H7 (cell line): Measurements from ENCODE around the gene LRPAP1. TPM values are rescaled to one million over a fixed set of nuclear protein-coding genes. Genes with fewer than 3 reads are reported as not detected.

Source experiments
- DNase-seq: peaks from one replicate; pipeline ENCODE4 v3.0.0; 2012
- H3K27me3 ChIP-seq: 2 replicates; pipeline ENCODE4 v1.6.0; 2011; ENCODE audit warnings: mild to moderate bottlenecking, low read length; ENCODE audit not compliant: control insufficient read depth, insufficient read depth
- H3K36me3 ChIP-seq: replicated peaks from 2 replicates; pipeline ENCODE4 v1.5.1; 2011; ENCODE audit warnings: low read length; ENCODE audit not compliant: control insufficient read depth, insufficient read depth
- H3K4me3 ChIP-seq: 2 replicates; pipeline ENCODE4 v1.5.1; 2011; ENCODE audit warnings: low read depth, mild to moderate bottlenecking, control low read depth, low read length, moderate library complexity; ENCODE audit not compliant: insufficient read depth
- total RNA-seq: library from RNA; depleted of rRNA; stranded (reverse); fragments of >200 nt; shearing (Covaris generic); gene quantifications from 2 replicates; pipeline ENCODE4 v1.2.3, GENCODE V29; 2014

Gene LRPAP1
- total RNA-seq, 1 experiment from 2014 or later: 101 TPM

GRCh38 chr4:3487861-3488260 is 44.4 kb downstream of the LRPAP1 start:
- Histone ChIP-seq H3K27me3 (peaks cover 29% of the 10 kb centered on the region), H3K4me3 (no peak overlapping the region), H3K36me3 (no peaks in the 10 kb centered on the region)
- no peak for DNase-seq

GRCh38 chr4:3486541-3487540 is 45.4 kb downstream of the LRPAP1 start:
- no peak overlapping the region for H3K4me3 ChIP-seq
- H3K36me3 ChIP-seq: no peaks in the 10 kb centered on the region
- peaks cover 23% of the 10 kb centered on the region for H3K27me3 ChIP-seq
- peak; percentile 89 for DNase-seq

- Histone ChIP-seq H3K36me3 (no peaks in the 10 kb centered on the region), H3K27me3 (peaks cover 16% of the 10 kb centered on the region), H3K4me3 (no peak overlapping the region)
- DNase-seq: no peak
These were observed 46.2 kb downstream of the LRPAP1 start for GRCh38 chr4:3485886-3486540.

GRCh38 chr4:3485011-3485791 is 47.0 kb downstream of the LRPAP1 start:
- DNase-seq: no peak
- Histone ChIP-seq H3K4me3 (no peak overlapping the region), H3K36me3 (no peaks in the 10 kb centered on the region), H3K27me3 (peaks cover 14% of the 10 kb centered on the region)

- H3K4me3 ChIP-seq: no peak overlapping the region
- no peaks in the 10 kb centered on the region for H3K36me3 ChIP-seq
- no peak for DNase-seq
- H3K27me3 ChIP-seq: peaks cover 11% of the 10 kb centered on the region
These were observed 47.9 kb downstream of the LRPAP1 start for GRCh38 chr4:3484057-3484973.

- H3K27me3 ChIP-seq: peaks cover 10% of the 10 kb centered on the region
- no peaks in the 10 kb centered on the region for H3K36me3 ChIP-seq
- no peak for DNase-seq
These were observed 48.7 kb downstream of the LRPAP1 start for GRCh38 chr4:3483471-3483921.

GRCh38 chr4:3482707-3483106 is 49.5 kb downstream of the LRPAP1 start:
- no peak for DNase-seq
- no peak overlapping the region for H3K4me3 ChIP-seq
- H3K36me3 ChIP-seq: no peaks in the 10 kb centered on the region
- H3K27me3 ChIP-seq: peaks cover 4% of the 10 kb centered on the region

More at GRCh38 chr4:3483471-3483921, 48.7 kb downstream of the LRPAP1 start:
- H3K4me3 ChIP-seq: no peak overlapping the region

- no peak overlapping the region for H3K4me3 ChIP-seq
- no peak for DNase-seq
These were observed 50.3 kb downstream of the LRPAP1 start for GRCh38 chr4:3481783-3482393.

GRCh38 chr4:3481113-3481531 is 51.1 kb downstream of the LRPAP1 start:
- Histone ChIP-seq H3K27me3 (peaks cover 3% of the 10 kb centered on the region), H3K36me3 (no peaks in the 10 kb centered on the region), H3K4me3 (no peak overlapping the region)

More at GRCh38 chr4:3481783-3482393, 50.3 kb downstream of the LRPAP1 start:
- peaks cover 3% of the 10 kb centered on the region for H3K27me3 ChIP-seq
- H3K36me3 ChIP-seq: no peaks in the 10 kb centered on the region

GRCh38 chr4:3480528-3481112 is 51.6 kb downstream of the LRPAP1 start:
- peaks cover 3% of the 10 kb centered on the region for H3K27me3 ChIP-seq
- peak overlapping the region; percentile 1; the same call in 1 of the 2 replicates for H3K4me3 ChIP-seq
- H3K36me3 ChIP-seq: no peaks in the 10 kb centered on the region
- peak; percentile 97 for DNase-seq

More at GRCh38 chr4:3481113-3481531, 51.1 kb downstream of the LRPAP1 start:
- peak; percentile 88 for DNase-seq

- Histone ChIP-seq H3K4me3 (no peak overlapping the region), H3K36me3 (no peaks in the 10 kb centered on the region), H3K27me3 (peaks cover 2% of the 10 kb centered on the region; the same call in 1 of the 2 replicates)
- DNase-seq: no peak
These were observed 52.7 kb downstream of the LRPAP1 start for GRCh38 chr4:3479358-3480101.
